ENCODE results near the gene PPP1R9A.
A peak's percentile ranks its signal among the peaks of the same experiment; 100 is the strongest.

The PPP1R9A gene

DNA sequence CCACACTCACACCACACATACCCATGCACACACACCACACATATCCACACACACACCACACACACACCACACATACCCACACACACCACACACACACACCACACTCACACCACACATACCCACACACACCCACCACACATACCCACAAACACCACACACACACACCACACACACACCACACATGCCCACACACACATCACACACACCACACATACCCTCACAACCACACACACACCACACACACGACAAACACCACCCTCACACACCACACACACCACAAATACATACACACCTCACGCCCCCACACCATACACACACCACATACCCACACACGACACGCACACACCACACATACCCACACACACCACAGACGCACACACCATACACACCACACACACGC lies 297.2 kb downstream of the PPP1R9A start:
- no peak for DNase-seq (ENCODE audit: low read depth)

DNA sequence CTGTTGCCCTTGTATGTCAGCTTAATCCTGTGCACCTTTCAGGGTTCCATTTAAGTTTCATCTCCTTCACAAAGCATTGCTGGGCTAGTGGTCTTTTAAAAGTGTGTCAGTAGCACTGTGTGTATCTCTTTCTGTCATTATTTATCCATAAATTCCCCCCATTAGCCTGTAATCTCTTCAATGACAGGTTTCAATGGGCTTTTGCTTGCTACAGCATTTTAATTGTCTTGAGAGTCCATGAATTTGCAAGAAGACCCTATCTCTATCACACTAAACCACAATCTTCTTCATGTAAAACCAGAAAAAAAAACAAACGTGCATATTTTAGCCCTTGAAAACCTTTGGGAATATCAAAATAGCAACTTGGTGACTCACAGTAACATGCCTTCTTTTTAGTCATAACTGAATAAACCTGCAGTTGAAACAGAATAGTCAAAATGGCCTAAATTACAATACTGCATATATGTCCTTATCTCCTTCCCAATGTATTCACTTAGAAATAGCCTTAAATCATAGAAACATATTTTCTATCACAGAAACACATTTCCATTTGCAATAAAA lies 298.4 kb downstream of the PPP1R9A start:
- peak; percentile 11 for DNase-seq (ENCODE audit: low read depth)

DNA sequence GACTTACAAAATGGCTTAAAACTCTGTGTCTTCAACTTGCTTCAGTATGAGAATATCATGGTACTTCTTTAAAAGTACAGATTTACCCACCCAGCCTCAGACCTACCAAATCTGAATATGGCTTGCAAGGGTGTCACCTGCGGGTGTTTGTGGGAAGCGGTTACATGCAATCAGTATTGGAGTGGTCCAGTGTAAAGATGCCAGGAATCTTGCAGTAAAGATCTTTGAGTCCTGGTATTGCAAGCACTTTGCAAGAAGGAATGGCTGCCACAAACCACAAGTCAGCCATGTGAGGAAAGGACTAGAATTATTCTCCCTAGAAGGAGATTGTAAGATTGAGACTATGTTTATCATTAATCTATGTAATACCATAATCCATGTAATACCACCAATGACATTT lies 301.9 kb downstream of the PPP1R9A start:
- no peak for DNase-seq (ENCODE audit: low read depth)

DNA sequence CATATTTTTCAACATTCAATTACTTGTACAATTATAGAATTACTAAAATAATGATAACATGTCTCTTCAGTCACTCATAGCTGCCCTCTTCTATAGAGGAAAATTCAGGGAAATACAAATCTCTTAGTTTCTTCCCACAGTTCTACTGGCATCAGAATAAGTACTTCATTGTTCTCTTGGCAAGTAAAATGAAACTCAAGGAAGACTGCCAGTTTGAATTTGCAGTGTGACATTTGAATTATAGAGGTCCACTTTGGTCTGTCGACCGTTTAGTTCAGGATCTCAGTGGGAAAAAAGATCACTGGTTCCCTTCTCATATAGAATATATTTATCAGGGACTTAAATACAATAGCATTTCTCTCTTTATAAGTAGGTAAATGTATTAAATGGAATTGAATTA lies 302.4 kb downstream of the PPP1R9A start:
- DNase-seq (ENCODE audit: low read depth), result no peak

DNA sequence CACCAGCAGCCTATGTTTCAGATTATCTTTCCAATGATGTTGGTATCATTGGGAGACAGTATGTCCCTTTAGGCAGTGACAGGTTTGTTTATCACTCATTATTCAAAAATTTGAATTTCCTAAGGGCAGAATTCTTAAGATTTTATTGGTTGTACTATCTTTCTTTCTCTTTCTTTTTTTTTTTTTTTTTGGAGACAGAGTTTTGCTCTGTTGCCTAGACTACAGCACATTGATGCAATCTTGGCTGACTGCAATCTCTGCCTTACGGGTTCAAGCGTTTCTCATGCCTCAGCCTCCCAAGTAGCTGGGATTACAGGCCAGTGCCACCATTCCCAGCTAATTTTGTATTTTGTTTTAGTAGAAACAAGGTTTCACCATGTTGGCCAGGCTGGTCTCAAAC lies 305.8 kb downstream of the PPP1R9A start:
- no peak for DNase-seq (ENCODE audit: low read depth)

DNA sequence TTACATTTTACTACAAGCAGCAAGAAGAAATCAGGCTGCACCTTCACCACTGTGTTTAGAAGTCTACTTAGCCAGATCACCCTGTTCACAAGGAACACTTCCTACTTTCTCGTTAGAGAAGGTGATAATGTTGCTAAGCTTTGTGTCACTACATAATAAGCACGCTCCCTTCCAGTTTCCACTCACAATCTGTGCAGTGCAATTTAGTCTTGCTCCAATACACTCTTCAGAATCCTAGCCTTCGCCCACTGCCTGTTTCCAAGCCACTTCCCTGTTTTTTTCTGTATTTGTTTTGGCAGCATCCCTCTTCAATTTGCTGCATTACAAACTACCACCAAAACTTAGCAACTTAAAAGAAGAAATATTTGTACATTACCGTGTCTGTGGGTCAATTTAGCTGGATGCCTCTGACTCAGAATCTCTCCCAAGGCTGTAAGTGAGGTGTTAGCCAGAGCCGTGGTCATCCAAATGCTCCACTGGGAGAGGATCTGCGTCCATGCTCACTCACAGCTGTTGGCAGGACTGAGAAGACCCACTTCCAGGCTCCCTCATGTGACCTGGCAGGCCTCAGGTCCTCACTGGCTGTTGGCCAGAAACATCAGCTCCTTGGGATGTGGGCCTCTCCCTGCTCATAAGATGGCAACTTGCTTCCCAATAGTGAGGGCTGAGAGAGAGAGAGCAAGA lies 306.6 kb downstream of the PPP1R9A start:
- DNase-seq (ENCODE audit: low read depth), result peak; percentile 6

DNA sequence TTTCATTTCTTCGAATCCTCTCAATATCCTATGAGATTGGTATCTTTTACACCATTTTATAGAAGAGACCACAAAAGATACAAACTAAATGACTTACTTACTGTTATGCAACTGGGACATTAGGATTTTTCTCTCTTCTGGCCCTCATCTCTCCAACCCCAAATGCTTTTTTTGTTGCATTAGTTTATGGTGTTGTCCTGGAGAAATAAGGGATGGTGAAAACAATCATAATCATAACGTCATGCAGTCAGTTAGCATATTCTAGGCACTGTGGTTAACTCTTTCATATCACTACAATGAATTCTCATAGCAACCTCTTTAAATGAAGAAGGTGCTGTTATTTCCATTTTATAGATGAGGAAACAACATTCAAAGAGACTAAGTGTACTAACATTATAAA lies 312.3 kb downstream of the PPP1R9A start:
- DNase-seq (ENCODE audit: low read depth), result no peak

DNA sequence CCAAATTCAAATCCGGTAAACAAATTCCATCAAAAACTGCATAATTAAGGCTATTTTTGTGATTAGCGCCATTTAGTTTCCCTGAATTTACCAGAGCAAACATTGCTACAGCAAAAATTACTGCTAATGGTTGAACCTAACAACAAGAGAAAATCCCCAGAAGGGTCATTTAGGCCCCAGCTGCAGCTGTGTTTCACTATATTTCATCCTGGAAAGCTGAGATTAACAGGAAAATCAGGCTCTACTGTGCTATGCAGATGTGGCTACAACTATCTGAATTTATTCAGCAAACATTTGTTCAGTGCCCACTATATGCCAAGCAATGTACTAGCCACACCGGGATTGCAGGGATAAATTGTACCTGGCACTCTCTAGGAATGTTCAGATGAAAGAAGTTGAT lies 312.9 kb downstream of the PPP1R9A start:
- no peak for DNase-seq (ENCODE audit: low read depth)

DNA sequence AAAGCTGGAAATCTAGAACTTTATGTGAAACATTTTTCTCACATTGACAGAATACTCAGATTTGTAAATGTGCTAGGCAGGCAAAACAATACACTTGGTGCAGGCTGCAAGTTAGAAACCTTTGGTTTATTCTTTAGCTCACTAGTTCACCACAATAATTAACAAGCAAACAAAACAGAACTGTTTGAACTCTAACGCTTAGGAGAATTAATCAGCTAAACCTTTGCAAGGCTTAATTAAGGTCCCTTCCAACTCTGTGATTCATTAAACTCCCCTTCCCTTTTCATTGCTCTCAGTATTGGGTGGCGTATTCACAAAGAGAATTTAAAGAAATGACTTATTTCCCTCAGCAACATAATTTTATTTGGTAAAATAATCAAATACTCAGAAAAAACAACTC lies 317.9 kb downstream of the PPP1R9A start:
- DNase-seq (ENCODE audit: low read depth), result no peak

DNA sequence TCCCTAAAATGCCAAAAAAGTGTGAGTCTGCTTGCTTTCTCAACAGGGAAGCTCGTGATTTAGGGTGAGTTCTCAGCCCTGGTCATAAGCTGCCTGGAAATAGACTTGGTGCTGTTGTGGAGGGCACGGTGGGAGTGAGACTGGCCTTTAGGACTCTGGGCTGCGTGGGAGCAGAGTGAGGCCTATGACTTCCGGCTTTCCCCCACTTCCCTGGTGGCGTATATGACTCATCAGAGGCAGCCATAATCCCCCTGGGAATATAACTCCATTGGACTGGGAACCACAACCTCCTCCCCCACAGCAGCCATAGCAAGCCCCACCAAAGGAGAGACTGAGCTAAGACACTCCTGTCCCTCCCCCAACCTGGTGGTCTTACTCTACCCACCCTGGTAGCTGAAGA lies 321.9 kb downstream of the PPP1R9A start:
- no peak for DNase-seq (ENCODE audit: low read depth)

DNA sequence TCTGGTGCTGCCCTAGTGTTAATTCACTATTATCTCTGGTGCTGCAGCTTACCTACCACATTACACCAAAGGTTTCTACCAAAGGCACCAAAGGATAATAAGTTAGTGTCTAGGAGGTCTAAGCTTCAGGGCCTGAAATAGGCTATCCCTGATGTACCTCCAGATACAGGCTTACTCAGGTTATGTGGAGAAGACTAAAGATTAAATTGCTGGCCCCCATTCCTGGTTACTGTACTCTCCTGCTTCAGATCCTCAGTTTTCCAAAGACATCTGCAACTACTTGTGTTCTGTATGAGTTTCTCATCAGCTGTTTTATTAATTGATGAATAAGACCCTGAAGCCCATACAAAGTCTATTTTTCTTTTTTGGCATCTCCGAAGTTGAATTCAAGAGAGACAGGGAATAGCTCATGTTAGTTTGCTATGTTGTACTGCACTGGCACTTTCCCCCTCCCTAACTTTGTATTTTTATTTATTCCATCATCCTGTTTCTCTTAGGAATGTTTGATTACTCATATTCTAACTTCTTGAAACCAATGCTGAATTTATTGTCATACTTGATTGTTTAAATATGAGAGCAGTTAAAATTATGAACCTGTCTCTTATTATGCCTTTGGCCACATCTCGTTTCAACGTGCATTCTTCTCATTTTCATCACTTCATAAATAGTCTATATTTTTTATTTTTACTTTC lies 331.0 kb downstream of the PPP1R9A start:
- no peak for DNase-seq (ENCODE audit: low read depth)

DNA sequence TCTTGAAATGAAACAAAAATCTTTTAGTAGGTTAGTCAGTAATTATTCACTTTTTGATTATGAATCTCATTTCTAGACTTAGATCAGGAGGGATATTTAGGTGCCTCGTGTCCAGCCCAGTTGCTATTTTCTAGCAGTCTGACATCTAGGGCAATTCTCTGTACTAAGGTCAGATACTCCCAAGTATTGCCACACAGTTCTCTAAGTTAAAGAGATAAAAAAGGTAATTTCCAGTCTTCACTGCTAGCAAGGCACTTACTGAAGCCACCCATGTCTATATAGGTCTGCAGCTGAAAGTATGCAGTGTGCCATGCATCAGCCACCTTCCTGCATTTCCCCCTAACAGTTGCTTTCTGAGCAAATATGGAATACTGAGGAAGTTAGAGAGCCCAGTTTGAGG lies 333.5 kb downstream of the PPP1R9A start:
- no peak for DNase-seq (ENCODE audit: low read depth)

DNA sequence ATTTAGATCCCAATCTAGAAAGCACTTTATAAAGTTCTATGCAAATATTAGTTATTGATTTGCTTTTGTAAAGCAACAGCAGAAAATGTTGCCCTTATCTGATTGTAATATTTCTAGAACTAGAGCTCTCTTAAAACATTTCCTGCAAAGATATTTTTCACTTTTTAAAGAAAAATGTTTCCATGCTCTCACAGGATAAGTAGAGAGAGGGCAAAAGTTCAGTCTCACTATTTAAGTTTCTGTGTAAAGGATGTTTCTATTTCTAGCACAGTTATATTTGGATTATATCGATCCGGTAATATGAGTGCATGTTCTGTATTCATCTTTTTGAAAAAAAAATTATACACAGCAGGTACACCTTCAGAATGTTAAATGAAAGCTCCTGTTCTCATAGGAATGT lies 334.9 kb downstream of the PPP1R9A start:
- DNase-seq (ENCODE audit: low read depth), result no peak

DNA sequence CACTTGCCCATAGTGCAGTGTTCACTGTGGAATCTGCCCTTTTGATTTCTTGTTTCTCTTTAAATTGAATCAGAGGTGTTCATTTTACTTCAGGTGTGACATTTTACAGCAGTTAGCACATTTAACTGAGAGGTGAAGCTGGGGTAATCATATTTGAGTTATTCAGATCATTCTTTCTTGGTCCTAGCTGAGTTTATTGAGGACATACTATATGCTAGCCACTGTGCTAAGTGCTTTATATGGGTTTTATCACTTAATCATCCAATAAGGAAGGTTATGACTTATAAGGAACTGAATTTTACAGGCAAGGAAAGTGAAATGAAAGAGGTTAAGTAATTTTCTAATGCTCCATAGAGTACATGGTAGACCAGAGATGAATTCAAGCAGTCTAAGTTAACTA lies 337.2 kb downstream of the PPP1R9A start:
- DNase-seq (ENCODE audit: low read depth), result no peak

DNA sequence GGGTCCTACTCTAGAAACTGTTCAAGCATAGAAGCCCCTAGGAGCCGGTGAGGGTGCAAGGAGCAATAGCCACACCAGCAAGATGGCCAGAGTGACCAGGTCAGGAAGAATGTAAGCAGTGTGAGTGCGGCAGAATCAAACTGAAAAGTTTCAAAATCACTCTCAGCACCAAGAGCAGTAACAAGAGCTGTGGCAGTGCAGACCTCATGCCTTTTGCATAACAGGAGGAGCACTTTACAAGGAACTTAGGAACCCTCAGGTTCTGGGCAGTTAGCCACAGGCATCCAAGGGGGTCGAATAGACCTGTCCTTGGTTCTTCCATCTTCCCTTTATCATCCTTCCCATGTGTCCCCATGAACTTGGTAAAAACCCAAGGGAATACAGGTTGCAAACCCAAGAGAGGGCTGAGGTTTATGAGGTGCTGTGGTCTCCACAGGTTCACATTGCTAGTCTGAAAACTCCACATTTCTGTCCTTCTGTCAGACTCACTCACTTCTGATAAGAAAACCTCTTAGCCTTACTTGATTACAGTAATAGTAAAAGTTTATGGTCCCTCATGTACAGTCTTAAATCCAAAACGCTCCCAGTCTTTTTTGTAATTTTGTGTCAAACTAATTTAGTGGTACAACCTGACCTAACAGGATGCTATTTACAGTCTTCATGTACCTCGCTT lies 338.6 kb downstream of the PPP1R9A start:
- DNase-seq (ENCODE audit: low read depth), result no peak

DNA sequence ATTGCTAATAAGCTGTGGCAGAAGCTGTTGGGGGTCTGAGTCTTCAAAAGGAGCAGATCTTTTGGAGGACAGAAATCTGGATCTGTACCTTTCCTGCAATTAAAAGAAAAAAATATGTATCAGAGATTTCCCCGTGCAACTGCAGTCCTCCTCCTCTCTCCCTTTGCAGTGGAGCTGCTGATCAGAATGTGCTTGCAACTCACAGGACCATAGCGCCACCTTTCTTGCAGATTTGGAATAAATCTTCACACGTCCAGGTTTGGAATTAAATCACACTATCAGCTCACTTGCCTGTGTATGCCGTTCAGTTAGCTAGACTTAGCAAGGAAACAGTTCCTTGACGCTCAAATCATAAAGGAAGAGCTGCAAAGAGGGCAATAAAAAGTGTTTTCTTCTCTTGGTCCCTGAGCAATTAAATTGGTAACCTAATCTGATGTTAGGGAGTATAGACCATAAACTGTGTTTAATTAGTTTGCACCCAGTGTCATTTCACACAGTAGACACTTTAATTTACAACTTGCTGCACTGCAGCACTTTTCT lies 339.5 kb downstream of the PPP1R9A start:
- peak; percentile 39 for DNase-seq (ENCODE audit: low read depth)

DNA sequence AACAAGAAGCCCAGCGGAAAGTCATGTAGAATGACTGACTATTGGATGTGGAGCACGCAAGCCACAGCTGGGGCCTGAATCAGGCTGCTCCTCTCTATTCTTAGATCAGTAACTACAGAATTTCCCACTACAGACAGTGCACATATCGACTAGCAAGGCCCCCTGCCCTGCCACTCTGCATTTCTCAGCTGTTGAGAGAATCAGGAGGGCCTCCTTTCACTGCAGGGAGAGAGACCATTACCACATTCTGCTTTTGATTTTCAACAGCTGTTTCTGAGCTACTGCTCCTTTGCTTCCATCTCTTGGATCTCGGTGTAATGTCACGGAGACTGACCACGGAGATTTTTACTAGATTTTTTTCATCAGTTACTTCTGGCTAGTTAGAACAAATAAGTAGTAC lies 343.2 kb downstream of the PPP1R9A start:
- no peak for DNase-seq (ENCODE audit: low read depth)

DNA sequence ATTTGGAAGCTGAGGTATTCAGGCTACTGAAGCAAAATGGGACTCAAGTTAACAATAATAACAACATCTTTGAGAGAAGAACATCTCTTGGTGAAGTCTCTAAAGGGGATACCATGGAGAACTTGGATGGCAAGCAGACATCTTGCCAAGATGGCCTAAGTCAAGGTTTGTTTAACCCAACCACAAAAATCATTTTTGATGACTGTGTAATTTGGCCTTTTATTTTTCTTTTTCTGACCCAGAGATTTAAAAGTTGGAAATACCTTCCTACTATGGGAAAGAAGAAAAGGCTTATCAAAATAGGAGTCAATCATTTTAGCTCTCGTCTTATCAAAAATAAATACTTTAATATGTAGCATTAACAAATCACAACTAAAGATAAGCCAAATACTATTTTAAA lies 344.6 kb downstream of the PPP1R9A start:
- no peak for DNase-seq (ENCODE audit: low read depth)

DNA sequence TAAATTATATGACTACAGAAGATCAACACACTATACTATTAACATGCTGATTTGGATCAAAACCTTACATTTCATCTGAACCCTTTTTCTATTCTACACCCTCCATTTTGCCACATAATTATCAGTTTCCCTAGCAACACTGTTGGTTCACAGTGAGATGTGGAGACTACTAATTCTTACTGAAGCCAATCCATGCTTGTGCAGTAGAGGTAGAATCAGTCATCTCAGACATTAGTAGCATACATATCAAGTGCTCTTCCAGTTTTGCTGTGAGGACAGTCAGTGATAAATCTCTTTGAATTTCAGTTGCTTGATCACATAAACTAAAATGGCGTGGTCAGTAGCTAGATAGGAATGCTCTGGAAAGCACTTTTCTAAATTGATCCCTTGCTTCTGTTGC lies 346.6 kb downstream of the PPP1R9A start:
- DNase-seq (ENCODE audit: low read depth), result no peak

DNA sequence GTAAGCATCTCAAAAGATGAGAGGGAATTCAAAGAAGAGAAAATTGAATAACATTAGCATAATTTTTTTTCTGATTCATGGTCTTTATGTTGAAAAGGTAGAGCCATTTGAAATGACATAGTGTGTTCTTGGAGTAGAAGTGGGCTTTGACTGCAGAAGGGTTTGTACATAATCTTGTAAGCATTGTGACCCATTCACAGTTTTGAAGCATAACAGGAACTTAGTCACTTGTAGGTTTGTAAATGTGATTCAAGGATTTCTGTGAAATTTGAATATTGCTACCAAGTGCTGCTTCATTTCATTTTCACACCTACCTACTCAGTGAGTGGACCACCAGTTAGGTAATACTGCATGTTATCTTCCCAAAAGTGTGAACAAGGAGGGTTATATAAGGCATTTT lies 348.3 kb downstream of the PPP1R9A start:
- DNase-seq (ENCODE audit: low read depth), result no peak

DNA sequence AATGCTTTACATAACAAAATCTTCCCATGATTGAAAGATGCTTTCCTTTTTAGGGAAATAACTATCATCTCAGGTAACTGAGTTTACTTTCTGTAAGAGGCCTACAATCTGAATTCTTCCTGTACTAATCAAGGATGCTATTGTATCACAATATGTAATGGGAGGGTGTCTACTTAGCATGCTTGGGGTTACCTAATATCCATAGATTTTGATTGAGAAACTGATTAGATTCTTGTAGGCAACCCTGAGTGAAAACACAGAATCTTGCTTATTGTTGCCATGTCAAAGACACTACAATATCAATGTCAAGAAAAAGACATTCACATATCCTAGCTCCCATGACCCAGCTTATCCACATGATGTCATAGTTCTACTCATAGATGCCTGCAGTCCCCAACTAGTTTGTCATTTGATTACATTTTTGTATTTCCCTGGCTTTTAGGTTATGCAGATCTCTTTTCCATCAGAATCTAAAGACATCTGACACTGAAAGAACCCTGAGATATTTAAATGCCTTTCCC lies 354.6 kb downstream of the PPP1R9A start:
- no peak for DNase-seq (ENCODE audit: low read depth)

DNA sequence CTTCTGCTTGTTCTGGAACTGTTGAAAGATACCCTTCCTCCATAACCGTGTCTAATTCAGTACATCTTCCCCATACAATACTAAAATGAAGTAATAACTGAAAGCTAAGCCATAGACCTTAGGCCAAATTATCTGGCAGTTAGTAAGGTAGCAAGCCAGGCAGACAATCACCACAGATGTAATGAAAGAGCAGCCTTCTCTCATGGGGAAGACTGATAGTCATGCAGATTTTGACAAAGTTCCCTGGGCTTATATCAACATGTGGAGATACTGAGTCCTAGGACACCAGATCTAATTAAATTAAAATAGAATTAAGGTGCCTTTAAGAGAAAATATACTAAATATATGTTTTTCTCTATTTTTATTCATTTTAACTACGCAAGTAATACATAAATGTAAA lies 355.5 kb downstream of the PPP1R9A start:
- no peak for DNase-seq (ENCODE audit: low read depth)
